GM20000 (cell line): Measurements from ENCODE around the gene GTPBP8.

Source experiments
- DNase-seq: peaks from one replicate; pipeline ENCODE4 v3.0.0; 2012; ENCODE audit warnings: low spot score
- CTCF ChIP-seq: IDR thresholded peaks from 2 replicates; pipeline ENCODE4 v1.5.1; 2012; ENCODE audit warnings: mild to moderate bottlenecking, control low read depth; ENCODE audit errors: extremely low read depth, missing control alignments

GTPBP8 gene

GRCh38 chr3:112967425-112967824, 23.4 kb upstream of the GTPBP8 start:
- no peak for DNase-seq
- no peak for TF ChIP-seq CTCF

GRCh38 chr3:112967828-112968227, 23.0 kb upstream of the GTPBP8 start:
- no peak for TF ChIP-seq CTCF
- no peak for DNase-seq

GRCh38 chr3:112972158-112972557, 18.6 kb upstream of the GTPBP8 start:
- DNase-seq = no peak
- TF ChIP-seq CTCF = no peak

- no peak for TF ChIP-seq CTCF
- DNase-seq = peak; percentile 48
These were observed 17.2 kb upstream of the GTPBP8 start for GRCh38 chr3:112973325-112974177.

- DNase-seq = no peak
- TF ChIP-seq CTCF = no peak
These were observed 16.6 kb upstream of the GTPBP8 start for GRCh38 chr3:112974178-112974517.

- TF ChIP-seq CTCF = no peak
These were observed 15.9 kb upstream of the GTPBP8 start, which contains the start of gene CD200R1 for GRCh38 chr3:112974894-112975293. Gene CD200R1, minus strand, starts transcription at chr3:112975103. Its CDS starts 246 bp downstream, at chr3:112974857.

GRCh38 chr3:112976001-112976400, 14.8 kb upstream of the GTPBP8 start:
- TF ChIP-seq CTCF = no peak

More at GRCh38 chr3:112974894-112975293, 15.9 kb upstream of the GTPBP8 start, which contains the start of gene CD200R1:
- DNase-seq = no peak

More at GRCh38 chr3:112976001-112976400, 14.8 kb upstream of the GTPBP8 start:
- no peak for DNase-seq
